GM12892 (cell line): ENCODE data around the gene INF2.

Source experiments
- POLR2A ChIP-seq: IDR thresholded peaks from 2 replicates; pipeline ENCODE4 v1.6.1; 2011; ENCODE audit warnings: low read depth, low read length, control low read depth
- TAF1 ChIP-seq: IDR thresholded peaks from 2 replicates; pipeline ENCODE4 v1.6.1; 2011; ENCODE audit warnings: low read depth, mild to moderate bottlenecking, control low read depth, low read length, borderline replicate concordance

- TF ChIP-seq TAF1 (no peak), POLR2A (no peak)
Observed at GRCh38 chr14:104658325-104658712, 31.1 kb upstream of the INF2 start.
